H9 (cell line): Measurements from ENCODE around the gene ACKR3. TPM values are rescaled to one million over a fixed set of nuclear protein-coding genes. Genes with fewer than 3 reads are reported as not detected.

Experiments
- DNase-seq: peaks from one replicate; pipeline ENCODE4 v3.0.0-alpha.2; 2017
- H2AFZ ChIP-seq: one replicate; pipeline ENCODE4 v1.6.1; 2013; ENCODE audit warnings: mild to moderate bottlenecking, low read length, control low read depth, moderate library complexity
- H2AK5ac ChIP-seq: 2 replicates; pipeline ENCODE4 v1.6.1; 2013; ENCODE audit warnings: low read length, control low read depth, mixed read lengths; ENCODE audit not compliant: insufficient read length
- H2BK120ac ChIP-seq: one replicate; pipeline ENCODE4 v1.6.1; 2013; ENCODE audit warnings: low read depth, mild to moderate bottlenecking, low read length, control low read depth, inconsistent platforms; ENCODE audit not compliant: poor library complexity, severe bottlenecking
- H2BK12ac ChIP-seq: 2 replicates; pipeline ENCODE4 v1.6.1; 2013; ENCODE audit warnings: low read length, control low read depth, mixed read lengths, low read depth; ENCODE audit not compliant: insufficient read length
- H2BK15ac ChIP-seq: 2 replicates; pipeline ENCODE4 v1.6.1; 2013; ENCODE audit warnings: low read depth, low read length, control low read depth
- H2BK20ac ChIP-seq: one replicate; pipeline ENCODE4 v1.6.1; 2013; ENCODE audit warnings: low read depth, mild to moderate bottlenecking, low read length, control low read depth, inconsistent platforms; ENCODE audit not compliant: poor library complexity, severe bottlenecking
- H2BK5ac ChIP-seq: 2 replicates; pipeline ENCODE4 v1.6.1; 2013; ENCODE audit warnings: low read length, control low read depth, mixed read lengths; ENCODE audit not compliant: insufficient read length
- H3K14ac ChIP-seq: 2 replicates; pipeline ENCODE4 v1.6.1; 2013; ENCODE audit warnings: low read length, control low read depth; ENCODE audit not compliant: insufficient read depth
- H3K18ac ChIP-seq: 2 replicates; pipeline ENCODE4 v1.6.1; 2013; ENCODE audit warnings: low read depth, mild to moderate bottlenecking, mixed read lengths, low read length, control low read depth; ENCODE audit not compliant: insufficient read length
- H3K23ac ChIP-seq: 2 replicates; pipeline ENCODE4 v1.6.1; 2013; ENCODE audit warnings: low read length, control low read depth, mixed read lengths, low read depth; ENCODE audit not compliant: insufficient read length
- H3K23me2 ChIP-seq: 2 replicates; pipeline ENCODE4 v1.6.1; 2013; ENCODE audit warnings: low read depth, mild to moderate bottlenecking, mixed read lengths, low read length, control low read depth; ENCODE audit not compliant: insufficient read length, poor library complexity, severe bottlenecking
- H3K27ac ChIP-seq: 2 replicates; pipeline ENCODE4 v1.5.1; 2013; ENCODE audit warnings: low read length, control low read depth, mixed read lengths, low read depth; ENCODE audit not compliant: insufficient read length
- H3K27me3 ChIP-seq: 2 replicates; pipeline ENCODE4 v1.6.1; 2013; ENCODE audit warnings: low read length, control low read depth, inconsistent platforms; ENCODE audit not compliant: insufficient read depth
- H3K4ac ChIP-seq: 2 replicates; pipeline ENCODE4 v1.6.1; 2013; ENCODE audit warnings: low read depth, mild to moderate bottlenecking, control low read depth, inconsistent platforms, low read length, moderate library complexity
- H3K4me1 ChIP-seq: 2 replicates; pipeline ENCODE4 v1.6.1; 2013; ENCODE audit warnings: low read length, control low read depth, inconsistent platforms; ENCODE audit not compliant: insufficient read depth
- H3K4me2 ChIP-seq: 2 replicates; pipeline ENCODE4 v1.6.1; 2013; ENCODE audit warnings: low read length, control low read depth, mixed read lengths; ENCODE audit not compliant: insufficient read length, insufficient read depth
- H3K56ac ChIP-seq: 2 replicates; pipeline ENCODE4 v1.6.1; 2013; ENCODE audit warnings: low read depth, mild to moderate bottlenecking, mixed read lengths, low read length, control low read depth; ENCODE audit not compliant: insufficient read length
- H3K79me1 ChIP-seq: 2 replicates; pipeline ENCODE4 v1.6.1; 2013; ENCODE audit warnings: low read depth, mild to moderate bottlenecking, moderate library complexity, low read length, control low read depth, inconsistent platforms; ENCODE audit not compliant: insufficient read depth, poor library complexity, severe bottlenecking
- H3K79me2 ChIP-seq: 2 replicates; pipeline ENCODE4 v1.6.1; 2013; ENCODE audit warnings: low read length, control low read depth, inconsistent platforms; ENCODE audit not compliant: insufficient read depth
- H3K9ac ChIP-seq: 2 replicates; pipeline ENCODE4 v1.6.1; 2013; ENCODE audit warnings: low read length, control low read depth, mixed read lengths; ENCODE audit not compliant: insufficient read length; ENCODE audit errors: extremely low read depth
- H3K9me3 ChIP-seq: one replicate; pipeline ENCODE4 v1.6.1; 2013; ENCODE audit warnings: low read depth, low read length, inconsistent platforms; ENCODE audit not compliant: control insufficient read depth
- H3T11ph ChIP-seq: one replicate; pipeline ENCODE4 v1.6.1; 2013; ENCODE audit warnings: mild to moderate bottlenecking, low read length, control low read depth, inconsistent platforms
- H4K20me1 ChIP-seq: one replicate; pipeline ENCODE4 v1.6.1; 2013; ENCODE audit not compliant: control insufficient read depth, insufficient read length, insufficient read depth
- H4K5ac ChIP-seq: 2 replicates; pipeline ENCODE4 v1.6.1; 2013; ENCODE audit warnings: low read depth, mild to moderate bottlenecking, mixed read lengths, low read length, control low read depth; ENCODE audit not compliant: insufficient read length
- H4K8ac ChIP-seq: replicated peaks from 2 replicates; pipeline ENCODE4 v1.6.1; 2013; ENCODE audit warnings: low read length, control low read depth, mixed read lengths, low read depth; ENCODE audit not compliant: insufficient read length
- H4K91ac ChIP-seq: 2 replicates; pipeline ENCODE4 v1.6.1; 2013; ENCODE audit warnings: low read depth, mild to moderate bottlenecking, moderate library complexity, mixed read lengths, low read length, control low read depth; ENCODE audit not compliant: insufficient read length
- H3K27ac Mint-ChIP-seq, 3 experiments: 2 replicates in 2 of 3; 3 replicates in 1 of 3; pipeline ENCODE4 v1.8.0; 2020 to 2021; ENCODE audit warnings: mixed read lengths in 3 of 3, mild to moderate bottlenecking in 1 of 3, moderate library complexity in 1 of 3
- H3K27me3 Mint-ChIP-seq: 2 replicates; pipeline ENCODE4 v1.8.0; 2021; ENCODE audit warnings: low read depth, mild to moderate bottlenecking, moderate library complexity, mixed read lengths
- H3K36me3 Mint-ChIP-seq, 3 experiments: 2 replicates in 2 of 3; 3 replicates in 1 of 3; pipeline ENCODE4 v1.8.0; 2020 to 2021; ENCODE audit warnings: low read depth in 3 of 3, mixed read lengths in 3 of 3; ENCODE audit not compliant: insufficient read depth in 1 of 3
- H3K4me1 Mint-ChIP-seq, 2 experiments: 2 replicates each; pipeline ENCODE4 v1.8.0; 2020; ENCODE audit warnings: mixed read lengths in 2 of 2
- H3K4me3 Mint-ChIP-seq, 2 experiments: 2 replicates in 1 of 2; 3 replicates in 1 of 2; pipeline ENCODE4 v1.8.0; 2020 to 2021; ENCODE audit warnings: mild to moderate bottlenecking in 2 of 2, mixed read lengths in 2 of 2, moderate library complexity in 1 of 2
- H3K9me3 Mint-ChIP-seq, 2 experiments: 2 replicates in 1 of 2; 3 replicates in 1 of 2; pipeline ENCODE4 v1.8.0; 2020; ENCODE audit warnings: mild to moderate bottlenecking in 2 of 2, mixed read lengths in 2 of 2, moderate library complexity in 1 of 2
- WGBS: extraction: QIAGEN DNeasy Blood & Tissue Kit; methylation state at CpG from one replicate; pipeline ENCODE4 v1.1.7; 2013; ENCODE audit warnings: missing lambda C conversion rate, low lambda C conversion rate, mixed read lengths; ENCODE audit not compliant: insufficient read length; ENCODE audit errors: extremely low coverage; 5-methylcytosine and 5-hydroxymethylcytosine counted together
- total RNA-seq: library from RNA; stranded (reverse); gene quantifications from 2 replicates; pipeline ENCODE4 v1.2.1, GENCODE V29; 2021
- TF ChIP-seq, protein P1 (sequence below): fragments of 200-600 bp; sonication (generic); conservative IDR thresholded peaks from 3 replicates; pipeline ENCODE4 v1.8.0; 2021; ENCODE audit warnings: antibody characterized with exemption, mild to moderate bottlenecking

The ACKR3 gene
- total RNA-seq, 1 experiment from 2014 or later, result 0.44 TPM

DNA sequence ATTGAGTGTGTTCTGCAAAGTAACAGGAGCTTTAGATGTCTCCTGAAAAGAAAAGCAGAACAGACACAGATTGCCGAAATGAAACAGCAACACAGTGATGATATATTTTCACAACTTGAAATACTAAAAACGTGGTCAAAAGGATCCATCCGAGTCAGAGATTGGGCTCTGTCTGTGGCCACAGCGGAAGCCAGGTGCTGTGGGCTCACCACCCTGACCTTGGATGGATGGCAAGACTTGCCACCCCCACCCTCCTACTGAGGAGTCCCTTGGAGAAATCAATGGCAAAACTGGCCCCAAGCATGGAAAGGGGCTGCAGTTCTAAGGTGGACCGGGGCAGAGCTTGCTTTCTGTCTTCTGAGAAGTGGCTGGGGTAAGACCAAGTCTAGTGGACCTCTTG, 31.4 kb upstream of the ACKR3 start:
- peaks cover 17% of the 10 kb centered on the region for H3K27me3 Mint-ChIP-seq
- Histone ChIP-seq H3K23ac (no peak overlapping the region), H4K5ac (no peak overlapping the region), H2AK5ac (no peak overlapping the region), H3K9ac (no peak overlapping the region), H4K91ac (no peak overlapping the region), H2BK15ac (no peak overlapping the region), H3K27ac (no peak overlapping the region), H3K56ac (no peak overlapping the region), H2BK12ac (no peak overlapping the region), H3K23me2 (no peaks in the 10 kb centered on the region), H3K4me2 (no peak overlapping the region), H3K4me1 (no peaks in the 10 kb centered on the region), H2BK5ac (no peak overlapping the region), H3K4ac (no peak overlapping the region), H3K14ac (no peak overlapping the region), H3K9me3 (no peaks in the 10 kb centered on the region), H2AFZ (no peak overlapping the region), H3T11ph (no peak overlapping the region), H2BK120ac (no peak overlapping the region), H3K18ac (no peak overlapping the region), H3K79me1 (no peaks in the 10 kb centered on the region), H3K27me3 (no peaks in the 10 kb centered on the region), H3K79me2 (no peaks in the 10 kb centered on the region), H2BK20ac (no peak overlapping the region), H4K8ac (no peak overlapping the region), H4K20me1 (no peaks in the 10 kb centered on the region)
- TF ChIP-seq, protein P1, sequence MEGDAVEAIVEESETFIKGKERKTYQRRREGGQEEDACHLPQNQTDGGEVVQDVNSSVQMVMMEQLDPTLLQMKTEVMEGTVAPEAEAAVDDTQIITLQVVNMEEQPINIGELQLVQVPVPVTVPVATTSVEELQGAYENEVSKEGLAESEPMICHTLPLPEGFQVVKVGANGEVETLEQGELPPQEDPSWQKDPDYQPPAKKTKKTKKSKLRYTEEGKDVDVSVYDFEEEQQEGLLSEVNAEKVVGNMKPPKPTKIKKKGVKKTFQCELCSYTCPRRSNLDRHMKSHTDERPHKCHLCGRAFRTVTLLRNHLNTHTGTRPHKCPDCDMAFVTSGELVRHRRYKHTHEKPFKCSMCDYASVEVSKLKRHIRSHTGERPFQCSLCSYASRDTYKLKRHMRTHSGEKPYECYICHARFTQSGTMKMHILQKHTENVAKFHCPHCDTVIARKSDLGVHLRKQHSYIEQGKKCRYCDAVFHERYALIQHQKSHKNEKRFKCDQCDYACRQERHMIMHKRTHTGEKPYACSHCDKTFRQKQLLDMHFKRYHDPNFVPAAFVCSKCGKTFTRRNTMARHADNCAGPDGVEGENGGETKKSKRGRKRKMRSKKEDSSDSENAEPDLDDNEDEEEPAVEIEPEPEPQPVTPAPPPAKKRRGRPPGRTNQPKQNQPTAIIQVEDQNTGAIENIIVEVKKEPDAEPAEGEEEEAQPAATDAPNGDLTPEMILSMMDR, result no peak
- no peaks in the 10 kb centered on the region for H3K36me3 Mint-ChIP-seq
- H3K4me3 Mint-ChIP-seq, result no peak overlapping the region
- H3K9me3 Mint-ChIP-seq, result no peaks in the 10 kb centered on the region
- WGBS, result no CpG with 5 or more reads among the region's 5 CpGs
- DNase-seq, result no peak
- peaks cover 2 to 3% of the 10 kb centered on the region in 2 experiments; a peak in 3 of 4 replicates for H3K4me1 Mint-ChIP-seq
- H3K27ac Mint-ChIP-seq, result no peak overlapping the region
